Type B pancreatic cell (in vitro differentiated cells): ENCODE data around the gene CT47C1. TPM values are rescaled to one million over a fixed set of nuclear protein-coding genes. Genes with fewer than 3 reads are reported as not detected.

ENCODE experiments used
- DNase-seq: peaks from one replicate; pipeline ENCODE4 v3.0.0; 2021; ENCODE audit warnings: mixed read lengths; ENCODE audit not compliant: unreplicated experiment; ENCODE audit errors: extremely low spot score
- H3K27ac Mint-ChIP-seq: 2 replicates; pipeline ENCODE4 v1.8.0; 2021; ENCODE audit warnings: mild to moderate bottlenecking, mixed read lengths
- H3K27me3 Mint-ChIP-seq: 2 replicates; pipeline ENCODE4 v1.8.0; 2021; ENCODE audit warnings: mixed read lengths
- H3K36me3 Mint-ChIP-seq: 2 replicates; pipeline ENCODE4 v1.8.0; 2021; ENCODE audit warnings: mixed read lengths
- H3K4me1 Mint-ChIP-seq: one replicate; pipeline ENCODE4 v1.8.0; 2021; ENCODE audit warnings: mixed read lengths; ENCODE audit not compliant: unreplicated experiment
- H3K4me3 Mint-ChIP-seq: 2 replicates; pipeline ENCODE4 v1.8.0; 2021; ENCODE audit warnings: mild to moderate bottlenecking, mixed read lengths
- H3K9me3 Mint-ChIP-seq: 2 replicates; pipeline ENCODE4 v1.8.0; 2021; ENCODE audit warnings: mixed read lengths
- CTCF ChIP-seq: fragments of 200-600 bp; sonication (generic); conservative IDR thresholded peaks from 2 replicates; pipeline ENCODE4 v1.5.0; 2021; ENCODE audit warnings: antibody characterized with exemption, mild to moderate bottlenecking
- total RNA-seq: library from RNA; stranded (reverse); gene quantifications from 2 replicates; pipeline ENCODE4 v1.2.1, GENCODE V29; 2021; ENCODE audit warnings: low replicate concordance

Gene CT47C1
- total RNA-seq, 1 donor from 2014 or later: not detected

GRCh38 chrX:119036107-119037029 lies 36.4 kb upstream of the CT47C1 start:
- DNase-seq: no peak
- no peak overlapping the region for H3K27ac Mint-ChIP-seq
- H3K9me3 Mint-ChIP-seq: peaks cover 13% of the 10 kb centered on the region
- H3K27me3 Mint-ChIP-seq: no peaks in the 10 kb centered on the region
- H3K4me3 Mint-ChIP-seq: no peak overlapping the region
- H3K4me1 Mint-ChIP-seq: no peaks in the 10 kb centered on the region
- no peaks in the 10 kb centered on the region for H3K36me3 Mint-ChIP-seq
- no peak for TF ChIP-seq CTCF

- Mint-ChIP-seq H3K27me3 (no peaks in the 10 kb centered on the region), H3K4me1 (peaks cover 3% of the 10 kb centered on the region), H3K36me3 (no peaks in the 10 kb centered on the region), H3K4me3 (no peak overlapping the region), H3K27ac (no peak overlapping the region), H3K9me3 (no peaks in the 10 kb centered on the region)
- DNase-seq: no peak
- no peak for TF ChIP-seq CTCF
Observed at GRCh38 chrX:119040432-119040831, 32.4 kb upstream of the CT47C1 start.

GRCh38 chrX:119041175-119041574 lies 31.6 kb upstream of the CT47C1 start:
- Mint-ChIP-seq H3K4me3 (no peak overlapping the region), H3K4me1 (peaks cover 3% of the 10 kb centered on the region), H3K36me3 (no peaks in the 10 kb centered on the region), H3K27me3 (no peaks in the 10 kb centered on the region), H3K27ac (no peak overlapping the region), H3K9me3 (no peaks in the 10 kb centered on the region)
- no peak for DNase-seq
- no peak for TF ChIP-seq CTCF

GRCh38 chrX:119042040-119042439 lies 30.8 kb upstream of the CT47C1 start:
- no peak for DNase-seq
- H3K27ac Mint-ChIP-seq: no peak overlapping the region
- H3K36me3 Mint-ChIP-seq: no peaks in the 10 kb centered on the region
- no peaks in the 10 kb centered on the region for H3K9me3 Mint-ChIP-seq
- TF ChIP-seq CTCF: no peak
- peaks cover 3% of the 10 kb centered on the region for H3K4me1 Mint-ChIP-seq
- no peaks in the 10 kb centered on the region for H3K27me3 Mint-ChIP-seq
- no peak overlapping the region for H3K4me3 Mint-ChIP-seq

- Mint-ChIP-seq H3K27ac (no peak overlapping the region), H3K27me3 (no peaks in the 10 kb centered on the region), H3K9me3 (no peaks in the 10 kb centered on the region), H3K4me3 (no peak overlapping the region), H3K36me3 (no peaks in the 10 kb centered on the region), H3K4me1 (peaks cover 3% of the 10 kb centered on the region)
- no peak for DNase-seq
- no peak for TF ChIP-seq CTCF
Observed at GRCh38 chrX:119042996-119043395, 29.8 kb upstream of the CT47C1 start.
